Uterus (tissue), 2 donors: ENCODE results near the gene COL4A1.

Experiments used
- CTCF ChIP-seq, 4 experiments: fragments of 200-600 bp in 2 of 4; fragments of 450-650 bp in 2 of 4; sonication (generic) in 2 of 4; IDR thresholded peaks; one replicate each; pipeline ENCODE4 v1.5.1; 2016 to 2019; ENCODE audit warnings: antibody characterized with exemption in 4 of 4, mild to moderate bottlenecking in 2 of 4, moderate library complexity in 1 of 4
- POLR2A ChIP-seq, 2 donors: fragments of 450-650 bp; IDR thresholded peaks; one replicate each; pipeline ENCODE4 v1.6.1; 2016; ENCODE audit warnings: antibody characterized with exemption in 2 of 2, mild to moderate bottlenecking in 1 of 2, moderate library complexity in 1 of 2

GRCh38 chr13:110166598-110166997, 140.4 kb downstream of the COL4A1 start:
- TF ChIP-seq CTCF (IDR thresholded peaks at IDR 0.05) (no peak), POLR2A (IDR thresholded peaks at IDR 0.05) (no peak)
